ENCODE measurements around the gene ALK.

DNA sequence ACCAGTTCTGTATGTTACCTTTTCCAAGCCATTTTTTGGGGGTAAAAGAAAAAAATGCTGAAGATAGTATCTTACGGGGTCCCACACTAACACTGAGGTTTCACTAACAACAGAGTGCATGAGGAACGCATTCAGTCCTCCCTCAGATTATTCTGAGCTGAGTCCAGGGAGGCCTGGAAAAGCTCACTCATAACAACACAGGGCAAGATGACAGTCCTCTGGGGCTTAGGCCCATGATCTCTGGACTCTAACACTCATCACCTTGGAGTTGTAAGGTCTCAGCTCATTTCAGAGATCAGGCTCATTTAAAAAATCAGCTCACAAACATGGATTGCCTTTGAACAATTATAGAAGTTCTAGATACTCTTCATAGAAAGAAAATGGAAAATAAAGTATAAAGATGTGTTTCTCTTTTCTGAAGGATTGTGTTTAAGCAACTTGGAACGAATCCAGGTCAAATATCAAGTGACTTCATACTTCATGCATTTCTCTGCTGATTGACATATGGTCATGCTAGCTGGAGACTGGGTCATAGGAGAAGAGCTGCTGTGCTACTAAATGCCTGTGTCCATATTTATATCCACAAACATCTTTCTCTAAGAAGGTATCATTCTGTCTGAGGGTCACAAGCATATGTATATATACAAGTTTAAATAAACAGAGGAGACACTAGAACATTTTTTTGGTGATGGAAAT lies 265.8 kb downstream of the ALK start:
- no peak for TF ChIP-seq CTCF (IDR thresholded peaks at IDR 0.05)
- no peak for TF ChIP-seq POLR2A (IDR thresholded peaks at IDR 0.05)
